Esophagus (tissue), 2 donors: Measurements from ENCODE around the gene RAC3. TPM values are rescaled to one million over a fixed set of nuclear protein-coding genes. Genes with fewer than 3 reads are reported as not detected.
A peak's percentile ranks its signal among the peaks of the same experiment; 100 is the strongest.

Experiments used
- H3K27ac ChIP-seq, 2 donors: one replicate each; pipeline ENCODE4 v1.5.1; 2013; ENCODE audit warnings: low read depth in 2 of 2, mild to moderate bottlenecking in 2 of 2, inconsistent platforms in 1 of 2, low read length in 1 of 2, moderate library complexity in 1 of 2
- H3K27me3 ChIP-seq, 2 donors: one replicate each; pipeline ENCODE4 v1.6.1; 2013; ENCODE audit warnings: low read length in 2 of 2, control low read depth in 1 of 2, mild to moderate bottlenecking in 1 of 2; ENCODE audit not compliant: insufficient read depth in 2 of 2, control insufficient read depth in 1 of 2
- H3K36me3 ChIP-seq, 2 donors: one replicate each; pipeline ENCODE4 v1.6.1; 2013; ENCODE audit warnings: low read length in 1 of 2; ENCODE audit not compliant: control insufficient read depth in 2 of 2, insufficient read depth in 2 of 2
- H3K4me1 ChIP-seq, 2 donors: one replicate each; pipeline ENCODE4 v1.6.1; 2013; ENCODE audit warnings: low read length in 1 of 2; ENCODE audit not compliant: control insufficient read depth in 2 of 2, insufficient read depth in 2 of 2
- H3K4me3 ChIP-seq, 2 donors: one replicate each; pipeline ENCODE4 v1.5.1; 2013; ENCODE audit warnings: low read length in 2 of 2, mild to moderate bottlenecking in 2 of 2, low read depth in 1 of 2, moderate library complexity in 1 of 2
- H3K9me3 ChIP-seq, 2 donors: one replicate each; pipeline ENCODE4 v1.6.1; 2013; ENCODE audit warnings: mild to moderate bottlenecking in 2 of 2, low read depth in 1 of 2, low read length in 1 of 2, moderate library complexity in 1 of 2; ENCODE audit not compliant: control insufficient read depth in 2 of 2, insufficient read depth in 1 of 2
- WGBS, 2 donors: extraction: QIAGEN DNeasy Blood & Tissue Kit; methylation state at CpG; one replicate each; pipeline ENCODE4 v1.1.7; 2013; 5-methylcytosine and 5-hydroxymethylcytosine counted together
- polyA plus RNA-seq, 2 donors: library from polyadenylated mRNA; stranded (reverse); fragments of 200-250 nt; gene quantifications; one replicate each; pipeline ENCODE4 v1.2.3, GENCODE V29; 2013
- donor health status: healthy with polysubstance abuse.
- donor health status: Bipolar disorder and iron deficiency.

The RAC3 gene
- polyA plus RNA-seq = 1 to 10 TPM; 7.1 to 9.6 TPM

GRCh38 chr17:82031303-82031884, at the start of gene RAC3:
Gene RAC3 (plus strand): TSS chr17:82031678. CDS start chr17:82031762, 84 bp downstream.
- peak within 1 kb of the TSS; percentile 38 to 47 for H3K4me3 ChIP-seq
- peaks cover 13 to 22% of the 10 kb centered on the region in 2 donors for H3K4me1 ChIP-seq
- H3K36me3 ChIP-seq = peaks cover 3 to 14% of the 10 kb centered on the region in 2 donors
- peak within 1 kb of the TSS; percentile 61 to 84 for H3K27ac ChIP-seq
- 1 to 2% methylated on average over 15 to 96 of the region's 96 CpGs for WGBS, 2 donors
- no peaks in the 10 kb centered on the region for H3K27me3 ChIP-seq
- H3K9me3 ChIP-seq = no peaks in the 10 kb centered on the region

GRCh38 chr17:81983011-81983638, 48.4 kb upstream of the RAC3 start:
- H3K36me3 ChIP-seq = peaks cover 5 to 19% of the 10 kb centered on the region in 2 donors
- no peaks in the 10 kb centered on the region for H3K9me3 ChIP-seq
- WGBS, 2 donors = 84 to 89% methylated on average over 35 of the region's 35 CpGs
- H3K4me1 ChIP-seq = peaks cover 3 to 10% of the 10 kb centered on the region in 2 donors
- H3K27me3 ChIP-seq = no peaks in the 10 kb centered on the region
- no peak overlapping the region for H3K4me3 ChIP-seq
- no peak overlapping the region for H3K27ac ChIP-seq

GRCh38 chr17:81983639-81984373, 47.7 kb upstream of the RAC3 start:
- Histone ChIP-seq H3K27ac (no peak overlapping the region), H3K4me3 (no peak overlapping the region), H3K9me3 (no peaks in the 10 kb centered on the region), H3K4me1 (peaks cover 0 to 6% of the 10 kb centered on the region in 2 donors), H3K27me3 (no peaks in the 10 kb centered on the region), H3K36me3 (peaks cover 5 to 19% of the 10 kb centered on the region in 2 donors)
- WGBS, 2 donors = 95% methylated on average over 26 of the region's 26 CpGs

GRCh38 chr17:81984773-81985410, 46.6 kb upstream of the RAC3 start:
- H3K9me3 ChIP-seq = no peaks in the 10 kb centered on the region
- no peaks in the 10 kb centered on the region for H3K27me3 ChIP-seq
- peaks cover 8 to 19% of the 10 kb centered on the region in 2 donors for H3K36me3 ChIP-seq
- 87 to 90% methylated on average over 21 of the region's 21 CpGs for WGBS, 2 donors
- H3K27ac ChIP-seq = no peak overlapping the region
- no peak overlapping the region for H3K4me3 ChIP-seq
- H3K4me1 ChIP-seq = peaks cover 0 to 4% of the 10 kb centered on the region in 2 donors

GRCh38 chr17:81986606-81987005, 44.9 kb upstream of the RAC3 start:
- Histone ChIP-seq H3K27ac (no peak overlapping the region), H3K4me3 (no peak overlapping the region), H3K27me3 (no peaks in the 10 kb centered on the region), H3K4me1 (peaks cover 0 to 13% of the 10 kb centered on the region in 2 donors), H3K36me3 (peaks cover 8 to 19% of the 10 kb centered on the region in 2 donors), H3K9me3 (no peaks in the 10 kb centered on the region)
- 95 to 96% methylated on average over 26 of the region's 26 CpGs for WGBS, 2 donors

- Histone ChIP-seq H3K27ac (no peak overlapping the region), H3K4me1 (peaks cover 4 to 16% of the 10 kb centered on the region in 2 donors), H3K36me3 (peaks cover 8 to 19% of the 10 kb centered on the region in 2 donors), H3K4me3 (no peak overlapping the region), H3K9me3 (no peaks in the 10 kb centered on the region), H3K27me3 (no peaks in the 10 kb centered on the region)
- 79 to 81% methylated on average over 26 of the region's 26 CpGs for WGBS, 2 donors
These were observed 44.2 kb upstream of the RAC3 start for GRCh38 chr17:81987161-81987770.

- Histone ChIP-seq H3K27ac (peak overlapping the region; percentile 78 to 83), H3K36me3 (peaks cover 3 to 15% of the 10 kb centered on the region in 2 donors), H3K9me3 (no peaks in the 10 kb centered on the region), H3K4me3 (no peak overlapping the region), H3K4me1 (peaks cover 6 to 23% of the 10 kb centered on the region in 2 donors), H3K27me3 (no peaks in the 10 kb centered on the region)
- 56 to 61% methylated on average over 25 of the region's 25 CpGs for WGBS, 2 donors
These were observed 40.4 kb upstream of the RAC3 start for GRCh38 chr17:81990836-81991683.

GRCh38 chr17:81991684-81992305, 39.7 kb upstream of the RAC3 start:
- no peak overlapping the region for H3K4me3 ChIP-seq
- 27 to 31% methylated on average over 31 of the region's 31 CpGs for WGBS, 2 donors

More at GRCh38 chr17:81991684-81992305, 39.7 kb upstream of the RAC3 start:
- Histone ChIP-seq H3K27ac (peak overlapping the region; percentile 83), H3K27me3 (no peaks in the 10 kb centered on the region), H3K36me3 (peaks cover 3 to 11% of the 10 kb centered on the region in 2 donors), H3K4me1 (peaks cover 6 to 23% of the 10 kb centered on the region in 2 donors), H3K9me3 (no peaks in the 10 kb centered on the region)
